Measurements from ENCODE around the gene ZNF687. TPM values are rescaled to one million over a fixed set of nuclear protein-coding genes. Genes with fewer than 3 reads are reported as not detected.

Gene ZNF687, protein sequence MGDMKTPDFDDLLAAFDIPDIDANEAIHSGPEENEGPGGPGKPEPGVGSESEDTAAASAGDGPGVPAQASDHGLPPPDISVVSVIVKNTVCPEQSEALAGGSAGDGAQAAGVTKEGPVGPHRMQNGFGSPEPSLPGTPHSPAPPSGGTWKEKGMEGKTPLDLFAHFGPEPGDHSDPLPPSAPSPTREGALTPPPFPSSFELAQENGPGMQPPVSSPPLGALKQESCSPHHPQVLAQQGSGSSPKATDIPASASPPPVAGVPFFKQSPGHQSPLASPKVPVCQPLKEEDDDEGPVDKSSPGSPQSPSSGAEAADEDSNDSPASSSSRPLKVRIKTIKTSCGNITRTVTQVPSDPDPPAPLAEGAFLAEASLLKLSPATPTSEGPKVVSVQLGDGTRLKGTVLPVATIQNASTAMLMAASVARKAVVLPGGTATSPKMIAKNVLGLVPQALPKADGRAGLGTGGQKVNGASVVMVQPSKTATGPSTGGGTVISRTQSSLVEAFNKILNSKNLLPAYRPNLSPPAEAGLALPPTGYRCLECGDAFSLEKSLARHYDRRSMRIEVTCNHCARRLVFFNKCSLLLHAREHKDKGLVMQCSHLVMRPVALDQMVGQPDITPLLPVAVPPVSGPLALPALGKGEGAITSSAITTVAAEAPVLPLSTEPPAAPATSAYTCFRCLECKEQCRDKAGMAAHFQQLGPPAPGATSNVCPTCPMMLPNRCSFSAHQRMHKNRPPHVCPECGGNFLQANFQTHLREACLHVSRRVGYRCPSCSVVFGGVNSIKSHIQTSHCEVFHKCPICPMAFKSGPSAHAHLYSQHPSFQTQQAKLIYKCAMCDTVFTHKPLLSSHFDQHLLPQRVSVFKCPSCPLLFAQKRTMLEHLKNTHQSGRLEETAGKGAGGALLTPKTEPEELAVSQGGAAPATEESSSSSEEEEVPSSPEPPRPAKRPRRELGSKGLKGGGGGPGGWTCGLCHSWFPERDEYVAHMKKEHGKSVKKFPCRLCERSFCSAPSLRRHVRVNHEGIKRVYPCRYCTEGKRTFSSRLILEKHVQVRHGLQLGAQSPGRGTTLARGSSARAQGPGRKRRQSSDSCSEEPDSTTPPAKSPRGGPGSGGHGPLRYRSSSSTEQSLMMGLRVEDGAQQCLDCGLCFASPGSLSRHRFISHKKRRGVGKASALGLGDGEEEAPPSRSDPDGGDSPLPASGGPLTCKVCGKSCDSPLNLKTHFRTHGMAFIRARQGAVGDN
- total RNA-seq (2022; extraction: Qiagen RNA extraction), result 12.3 to 15.7 TPM (median 13.9 TPM) in 5 replicates

GRCh38 chr1:151281969-151282882 lies at the start of gene ZNF687:
Gene ZNF687 (plus strand): TSS chr1:151282299. CDS start chr1:151286292, 3,993 bp downstream.

DNA sequence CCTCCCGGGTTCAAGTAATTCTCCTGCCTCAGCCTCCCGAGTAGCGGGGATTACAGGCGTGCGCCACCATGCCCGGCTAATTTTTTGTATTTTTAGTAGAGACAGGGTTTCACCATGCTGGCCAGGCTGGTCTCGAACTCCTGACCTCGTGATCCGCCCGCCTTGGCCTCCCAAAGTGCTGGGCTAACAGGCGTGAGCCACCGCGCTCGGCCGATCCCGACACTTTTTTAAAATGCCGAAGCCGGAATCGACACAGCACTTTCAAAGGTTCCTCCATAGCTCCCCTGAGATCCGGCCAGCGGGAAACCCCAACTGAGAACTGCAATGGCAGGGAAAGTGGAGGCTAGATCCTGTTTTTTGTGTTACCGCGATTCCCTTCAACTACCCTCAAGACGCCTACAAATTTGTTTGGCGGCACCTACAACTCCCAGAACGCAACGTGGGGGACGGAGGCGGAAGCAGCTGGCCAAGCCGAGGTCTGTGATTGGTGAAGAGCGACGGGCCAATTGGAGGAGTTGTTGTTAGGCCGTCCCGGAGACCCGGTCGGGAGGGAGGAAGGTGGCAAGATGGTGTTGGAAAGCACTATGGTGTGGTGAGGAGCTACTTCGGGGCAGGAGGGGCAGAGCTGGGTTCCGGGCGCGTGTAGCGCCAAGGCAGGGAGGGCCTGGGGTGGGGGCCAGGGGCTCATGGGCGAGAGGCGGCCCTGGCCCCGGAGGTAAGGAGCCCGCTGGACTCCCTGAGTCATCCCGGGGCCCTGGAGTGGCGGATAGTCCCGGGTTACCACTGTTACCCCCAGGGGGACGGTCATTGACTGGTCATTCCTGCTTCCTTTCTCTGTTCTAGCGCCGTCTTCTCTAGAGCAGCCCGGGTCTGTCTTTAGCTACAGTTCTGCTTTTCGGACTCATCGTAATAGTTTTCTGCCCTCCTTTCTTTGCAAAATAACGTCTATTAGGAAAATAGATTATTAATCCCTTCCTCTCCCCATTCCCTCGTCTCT lies 27.6 kb upstream of the ZNF687 start, which contains the start of gene PSMD4:
PSMD4 (plus strand) TSS at position 518 of the 997 bp plus-strand sequence; CDS start at position 567, 49 bp downstream.

DNA sequence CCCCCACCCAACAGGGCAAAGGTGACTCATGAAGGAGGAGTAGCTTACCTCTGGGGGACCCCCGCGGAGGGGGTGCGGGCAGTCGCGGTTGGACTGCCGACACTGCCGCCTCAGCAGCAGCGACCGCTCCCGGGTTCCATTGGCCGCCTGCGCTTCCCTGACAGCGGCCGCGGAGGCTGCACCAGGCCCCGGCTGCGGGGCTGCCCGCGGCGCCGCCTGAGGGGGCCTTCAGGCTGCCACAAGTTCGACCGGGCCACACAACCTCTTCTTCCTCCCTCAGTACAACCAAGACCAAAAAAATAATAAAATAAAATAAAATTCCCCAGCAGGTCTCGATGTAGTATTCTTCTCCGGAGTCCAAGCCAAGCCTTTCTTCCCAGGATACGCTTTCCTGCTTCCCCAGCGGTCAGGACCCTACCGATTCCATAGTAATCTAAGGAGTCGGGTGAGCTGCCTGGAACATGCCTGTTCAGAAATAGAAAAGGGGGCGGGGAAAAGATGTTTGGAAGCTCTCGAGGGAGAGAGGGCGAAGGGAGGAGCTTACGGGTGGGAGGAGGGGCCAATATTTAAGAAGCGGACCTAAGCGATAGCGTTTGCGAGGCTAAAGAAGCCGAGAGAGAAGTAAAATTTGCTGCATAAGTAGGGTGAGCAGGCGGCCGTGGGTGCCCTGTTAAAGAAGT lies 45.3 kb downstream of the ZNF687 start, which contains the start of gene PI4KB:
PI4KB (minus strand) TSS at position 194 of the 680 bp plus-strand sequence. CDS start 10,935 bp downstream, outside the sequence.

Other genes starting within 250 kb of the ZNF687 start
- gene BNIPL, start 245.7 kb upstream of the ZNF687 start, total RNA-seq (2022; extraction: Qiagen RNA extraction), result 0.04 to 0.16 TPM (median 0.15 TPM) in 5 replicates
- gene C1orf56, start 234.5 kb upstream of the ZNF687 start, total RNA-seq (2022; extraction: Qiagen RNA extraction), result 5.4 to 7.8 TPM (median 6.7 TPM) in 5 replicates
- 74.5 to 87.3 TPM (median 78.1 TPM) in 5 replicates for gene CDC42SE1, start 222.7 kb upstream of the ZNF687 start, total RNA-seq (2022; extraction: Qiagen RNA extraction)
- gene MLLT11, start 221.9 kb upstream of the ZNF687 start, total RNA-seq (2022; extraction: Qiagen RNA extraction), result 12.0 to 14.2 TPM (median 13.9 TPM) in 5 replicates
- gene GABPB2, start 211.5 kb upstream of the ZNF687 start, total RNA-seq (2022; extraction: Qiagen RNA extraction), result 2.5 to 3.3 TPM (median 2.9 TPM) in 5 replicates
- gene SEMA6C, start 135.7 kb upstream of the ZNF687 start, total RNA-seq (2022; extraction: Qiagen RNA extraction), result 1.2 to 2.4 TPM (median 1.8 TPM) in 5 replicates
- not detected in 5 replicates for gene TNFAIP8L2, start 125.7 kb upstream of the ZNF687 start, total RNA-seq (2022; extraction: Qiagen RNA extraction)
- 5.1 to 7.6 TPM (median 5.9 TPM) in 5 replicates for gene LYSMD1, start 116.4 kb upstream of the ZNF687 start, total RNA-seq (2022; extraction: Qiagen RNA extraction)
- gene SCNM1, start 116.2 kb upstream of the ZNF687 start, total RNA-seq (2022; extraction: Qiagen RNA extraction), result 44.2 to 52.2 TPM (median 45.8 TPM) in 5 replicates
- 0.24 to 0.29 TPM (median 0.28 TPM) in 3 of 5 replicates, not detected in the others for gene TMOD4, start 106.3 kb upstream of the ZNF687 start, total RNA-seq (2022; extraction: Qiagen RNA extraction)
- gene VPS72, start 92.1 kb upstream of the ZNF687 start, total RNA-seq (2022; extraction: Qiagen RNA extraction), result 45.3 to 64.3 TPM (median 46.2 TPM) in 5 replicates
- gene PIP5K1A, start 83.7 kb upstream of the ZNF687 start, total RNA-seq (2022; extraction: Qiagen RNA extraction), result 49.3 to 62.2 TPM (median 52.8 TPM) in 5 replicates
- 156 to 191 TPM (median 190 TPM) in 5 replicates for gene PSMD4, start 27.6 kb upstream of the ZNF687 start, total RNA-seq (2022; extraction: Qiagen RNA extraction)
- 23.7 to 25.2 TPM (median 24.4 TPM) in 5 replicates for gene PI4KB, start 45.1 kb downstream of the ZNF687 start, total RNA-seq (2022; extraction: Qiagen RNA extraction)
- gene RFX5, start 65.0 kb downstream of the ZNF687 start, total RNA-seq (2022; extraction: Qiagen RNA extraction), result 18.1 to 21.5 TPM (median 20.6 TPM) in 5 replicates
- 6.4 to 8.5 TPM (median 7.8 TPM) in 5 replicates for gene SELENBP1, start 90.4 kb downstream of the ZNF687 start, total RNA-seq (2022; extraction: Qiagen RNA extraction)
- 352 to 444 TPM (median 418 TPM) in 5 replicates for gene PSMB4, start 117.3 kb downstream of the ZNF687 start, total RNA-seq (2022; extraction: Qiagen RNA extraction)
- gene POGZ, start 177.2 kb downstream of the ZNF687 start, total RNA-seq (2022; extraction: Qiagen RNA extraction), result 18.4 to 21.7 TPM (median 19.6 TPM) in 5 replicates
- gene CGN, start 229.1 kb downstream of the ZNF687 start, total RNA-seq (2022; extraction: Qiagen RNA extraction), result 1.8 to 2.6 TPM (median 2.1 TPM) in 5 replicates

All from A549 treated with AZD2906 at 1 μM for 4 hours (cell line).